ENCODE measurements around the gene KAT7. TPM values are rescaled to one million over a fixed set of nuclear protein-coding genes. Genes with fewer than 3 reads are reported as not detected.

Gene KAT7
- total RNA-seq, 2 donors from 2014 or later, result 75.8 to 98.5 TPM

DNA sequence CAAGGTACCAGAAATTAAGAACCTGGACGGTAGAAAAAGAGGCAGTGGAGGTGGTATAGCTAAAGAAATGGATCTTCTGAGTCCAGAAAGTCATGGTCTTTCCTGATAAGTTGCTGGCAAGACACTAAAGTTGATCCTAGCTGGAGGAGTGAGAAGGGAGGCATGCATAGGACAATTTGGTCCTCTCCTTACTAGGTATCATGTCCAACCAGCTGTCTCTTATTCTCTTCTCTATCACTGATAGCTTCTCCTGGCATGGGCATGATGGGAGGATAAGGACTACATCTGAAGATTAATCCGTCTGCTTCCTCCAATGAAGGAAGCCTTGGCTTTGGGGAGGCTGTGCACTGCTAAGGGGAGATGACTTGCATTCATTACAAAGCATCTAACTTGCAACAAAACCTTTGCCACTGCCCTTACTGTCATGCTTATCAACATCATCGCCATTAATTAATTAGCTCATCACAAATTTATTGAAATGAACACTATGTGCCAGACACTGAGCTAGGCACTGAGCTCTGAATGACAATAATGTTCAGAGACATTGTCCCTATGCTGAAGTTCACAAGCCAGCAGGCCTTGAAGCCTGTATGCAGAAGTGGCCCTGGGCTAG lies 21.5 kb upstream of the KAT7 start:
- Mint-ChIP-seq H3K4me3 (no peak overlapping the region), H3K4me1 (ENCODE audit: low read depth in 2 of 2) (peaks cover 23 to 24% of the 10 kb centered on the region in 2 donors), H3K27ac (no peak overlapping the region), H3K9me3 (no peaks in the 10 kb centered on the region), H3K36me3 (no peaks in the 10 kb centered on the region), H3K27me3 (no peaks in the 10 kb centered on the region)
- ATAC-seq, result no peak
- DNase-seq (ENCODE audit: low spot score), result no peak

DNA sequence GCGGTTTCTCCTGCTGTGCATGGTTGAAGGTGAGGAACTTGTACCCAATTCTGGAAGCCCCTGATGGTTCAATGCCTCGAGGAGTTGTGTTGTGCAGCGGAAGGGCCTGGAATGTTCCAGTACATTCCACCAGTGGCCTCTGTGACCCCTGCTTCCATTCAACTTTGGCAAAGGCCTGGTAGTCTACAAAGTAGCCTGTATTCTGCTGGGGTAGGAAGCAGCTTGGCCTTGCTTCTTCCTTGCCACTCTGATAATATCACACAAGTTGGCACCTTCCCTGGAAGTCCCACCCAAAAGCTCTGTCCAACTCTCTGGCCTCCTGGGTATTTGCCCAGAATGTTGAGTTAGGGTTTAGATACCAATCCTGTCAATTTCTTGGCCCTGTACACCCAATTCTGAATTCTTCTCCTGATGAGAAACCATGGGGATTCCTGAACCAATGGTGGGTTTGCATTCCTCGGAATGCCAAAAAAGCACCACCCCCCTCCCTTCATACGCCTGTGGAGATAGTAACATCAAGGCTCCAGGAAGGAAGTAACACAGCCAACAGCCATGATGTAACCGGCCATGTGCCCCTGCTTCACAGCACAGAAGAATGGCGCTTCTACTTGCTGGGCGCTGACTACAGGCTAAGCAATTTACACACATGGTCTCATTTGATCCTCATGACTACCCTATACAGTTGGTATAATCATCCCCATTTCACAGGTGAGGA lies 12.8 kb upstream of the KAT7 start:
- H3K27me3 Mint-ChIP-seq, result no peaks in the 10 kb centered on the region
- H3K36me3 Mint-ChIP-seq, result no peaks in the 10 kb centered on the region
- H3K27ac Mint-ChIP-seq, result peak overlapping the region in 1 of 2 donors; percentile 54
- DNase-seq (ENCODE audit: low spot score) (no peak), ATAC-seq (no peak)
- H3K4me1 Mint-ChIP-seq (ENCODE audit: low read depth in 2 of 2), result peaks cover 7 to 13% of the 10 kb centered on the region in 2 donors
- H3K9me3 Mint-ChIP-seq, result no peaks in the 10 kb centered on the region
- no peak overlapping the region for H3K4me3 Mint-ChIP-seq

DNA sequence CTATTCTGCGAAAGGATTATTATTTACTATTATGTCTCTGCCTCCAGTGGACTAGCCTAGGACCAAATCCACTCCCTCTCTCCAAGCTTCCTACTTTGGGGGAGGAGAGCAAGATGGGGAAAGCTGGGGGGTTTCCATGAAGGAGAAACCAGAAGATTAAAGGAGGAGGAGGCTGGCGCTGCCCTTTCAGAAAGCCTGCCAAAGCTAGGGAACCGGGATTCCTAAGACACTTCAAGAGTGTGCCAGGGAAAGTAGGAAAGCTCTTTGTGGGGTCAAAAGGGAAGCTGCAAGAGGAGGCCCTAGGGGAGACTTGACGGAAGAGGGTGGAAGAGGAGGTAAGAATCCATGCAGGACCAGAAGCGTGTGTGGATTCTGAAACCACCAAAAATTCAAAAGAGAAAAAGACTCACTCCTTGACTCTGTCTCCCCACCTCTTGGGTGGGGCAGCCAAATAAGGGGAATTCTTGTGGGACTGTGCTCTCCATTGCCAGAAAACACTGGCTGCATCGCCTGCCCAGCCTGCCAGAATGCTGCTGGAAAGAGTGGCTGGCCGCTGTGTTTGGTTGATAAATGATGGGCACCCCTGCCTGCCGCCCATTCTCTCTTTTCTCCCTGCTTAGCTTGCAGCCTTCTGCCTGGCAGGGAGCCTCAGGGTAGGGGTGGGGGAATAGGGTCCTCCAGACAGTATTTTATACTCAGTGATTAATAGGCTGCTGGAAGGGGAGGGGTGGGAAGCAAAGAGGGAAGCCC lies 11.8 kb upstream of the KAT7 start:
- H3K27ac Mint-ChIP-seq, result peak overlapping the region in 1 of 2 donors; percentile 54
- no peaks in the 10 kb centered on the region for H3K36me3 Mint-ChIP-seq
- DNase-seq (ENCODE audit: low spot score), result no peak
- no peaks in the 10 kb centered on the region for H3K27me3 Mint-ChIP-seq
- H3K4me3 Mint-ChIP-seq, result no peak overlapping the region
- peaks cover 13% of the 10 kb centered on the region in 2 donors for H3K4me1 Mint-ChIP-seq (ENCODE audit: low read depth in 2 of 2)
- no peak for ATAC-seq
- no peaks in the 10 kb centered on the region for H3K9me3 Mint-ChIP-seq

DNA sequence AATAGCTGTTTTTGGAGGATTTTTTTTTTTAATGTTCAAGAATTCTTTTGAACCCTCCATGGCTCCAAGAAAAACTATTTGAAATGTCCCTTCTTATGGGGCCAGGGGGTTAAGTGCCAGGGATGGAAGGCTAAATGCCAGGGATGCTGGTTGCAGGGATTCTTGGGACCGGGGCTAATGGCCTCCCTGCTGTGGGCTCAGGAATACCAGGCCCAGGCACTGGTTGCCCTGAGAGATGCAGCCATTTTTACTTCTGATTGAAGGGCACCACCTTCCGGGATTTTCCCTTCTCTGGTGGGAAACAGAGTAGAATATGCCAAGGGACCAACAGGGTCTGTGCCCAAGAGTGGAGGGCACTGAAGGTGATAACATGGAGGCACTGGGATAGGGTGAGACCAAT lies 10.9 kb upstream of the KAT7 start:
- no peak for ATAC-seq
- no peak overlapping the region for H3K27ac Mint-ChIP-seq
- H3K9me3 Mint-ChIP-seq, result no peaks in the 10 kb centered on the region
- peaks cover 13% of the 10 kb centered on the region in 2 donors for H3K4me1 Mint-ChIP-seq (ENCODE audit: low read depth in 2 of 2)
- no peak for DNase-seq (ENCODE audit: low spot score)
- H3K27me3 Mint-ChIP-seq, result no peaks in the 10 kb centered on the region
- no peak overlapping the region for H3K4me3 Mint-ChIP-seq
- H3K36me3 Mint-ChIP-seq, result no peaks in the 10 kb centered on the region

DNA sequence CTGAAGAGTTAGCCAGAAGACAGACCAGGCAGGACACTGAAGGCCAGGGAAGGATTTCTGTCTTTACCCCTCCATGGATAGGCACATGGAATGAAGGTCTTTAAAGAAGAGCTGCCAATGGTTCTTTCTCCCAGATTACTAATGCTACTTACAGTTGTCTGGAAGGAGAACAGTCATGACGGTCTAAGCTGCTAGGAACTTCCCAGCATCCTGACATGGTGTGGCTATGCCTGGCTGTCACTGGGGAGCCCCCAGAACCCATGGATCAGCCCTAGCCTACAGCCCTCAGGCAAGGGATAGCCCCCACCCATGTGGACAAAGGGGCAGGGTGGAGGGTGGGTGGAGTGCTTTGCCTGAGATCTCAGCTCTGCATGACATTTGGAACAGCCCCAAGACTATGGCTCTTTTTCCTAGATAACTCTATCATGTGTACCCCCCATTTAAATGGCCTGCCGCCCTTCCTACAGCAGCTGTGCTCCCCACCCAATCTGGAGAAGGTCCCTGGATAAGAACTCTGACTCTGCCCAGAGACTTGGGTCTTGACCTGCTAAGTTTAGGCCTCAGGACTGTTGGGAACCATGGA lies 9.2 kb upstream of the KAT7 start:
- ATAC-seq, result no peak
- H3K36me3 Mint-ChIP-seq, result no peaks in the 10 kb centered on the region
- peaks cover 13% of the 10 kb centered on the region in 2 donors for H3K4me1 Mint-ChIP-seq (ENCODE audit: low read depth in 2 of 2)
- H3K27ac Mint-ChIP-seq, result peak overlapping the region in 1 of 2 donors; percentile 37
- H3K9me3 Mint-ChIP-seq, result no peaks in the 10 kb centered on the region
- H3K4me3 Mint-ChIP-seq, result no peak overlapping the region
- no peak for DNase-seq (ENCODE audit: low spot score)
- no peaks in the 10 kb centered on the region for H3K27me3 Mint-ChIP-seq

DNA sequence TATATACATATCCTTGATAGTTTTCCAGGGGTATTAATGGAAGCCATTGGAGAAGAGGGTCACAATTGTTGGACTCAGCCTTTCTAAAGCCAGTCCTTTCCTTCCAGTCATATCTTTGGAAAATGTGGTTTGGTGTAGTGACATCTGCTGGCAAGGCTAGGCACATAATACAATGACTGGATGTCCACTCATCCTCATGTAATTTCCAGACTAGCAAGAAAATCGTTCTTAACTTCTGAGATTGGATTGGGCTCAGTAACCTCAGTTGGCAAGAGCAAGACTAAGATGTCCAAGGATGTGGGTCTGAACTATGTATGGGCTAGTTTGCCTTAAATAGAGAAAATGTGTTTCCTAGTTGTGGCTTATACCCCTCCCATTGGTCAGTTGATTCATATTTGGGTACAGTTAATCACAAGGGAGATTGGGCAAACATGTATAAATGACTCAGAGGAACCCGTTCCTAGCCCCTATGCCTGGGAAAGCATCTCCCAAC lies 8.7 kb upstream of the KAT7 start:
- ATAC-seq (peak; percentile 67 to 70), DNase-seq (ENCODE audit: low spot score) (no peak)
- peak overlapping the region in 1 of 2 donors; percentile 37 for H3K27ac Mint-ChIP-seq
- no peak overlapping the region for H3K4me3 Mint-ChIP-seq
- H3K4me1 Mint-ChIP-seq (ENCODE audit: low read depth in 2 of 2), result peaks cover 13% of the 10 kb centered on the region in 2 donors
- no peaks in the 10 kb centered on the region for H3K9me3 Mint-ChIP-seq
- H3K27me3 Mint-ChIP-seq, result no peaks in the 10 kb centered on the region
- H3K36me3 Mint-ChIP-seq, result no peaks in the 10 kb centered on the region

DNA sequence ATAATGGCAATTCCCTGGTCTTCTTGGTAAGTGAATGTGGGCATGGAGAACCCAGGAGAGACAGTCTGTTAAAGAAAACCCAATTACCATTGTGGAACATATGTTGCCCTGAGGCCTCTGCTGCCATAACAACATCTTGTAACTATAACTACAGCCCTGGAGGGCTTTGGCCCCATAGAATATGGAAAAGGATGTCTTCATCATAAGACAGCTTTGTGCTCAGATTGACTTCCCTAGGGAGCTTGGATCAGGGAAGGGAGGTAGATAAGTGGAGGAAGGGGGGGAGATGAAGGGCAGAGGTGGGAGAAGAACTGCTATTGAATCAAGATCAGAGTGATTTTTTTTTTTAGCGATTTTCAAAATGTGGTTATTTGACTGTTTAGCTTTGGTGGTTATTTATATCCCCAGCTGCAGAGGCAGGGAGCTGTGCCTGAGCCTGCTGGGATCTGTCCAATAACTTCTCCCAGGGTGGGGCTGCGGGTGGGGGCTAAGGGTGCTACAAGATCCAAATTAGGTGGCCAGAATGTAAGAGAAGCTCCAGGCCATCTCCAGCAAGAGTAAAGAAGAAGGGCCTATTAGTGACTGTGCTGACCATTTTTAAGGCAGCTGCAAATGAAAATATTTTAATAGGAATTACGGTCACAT lies 5.3 kb upstream of the KAT7 start:
- no peaks in the 10 kb centered on the region for H3K9me3 Mint-ChIP-seq
- H3K27ac Mint-ChIP-seq, result no peak overlapping the region
- no peak overlapping the region for H3K4me3 Mint-ChIP-seq
- H3K4me1 Mint-ChIP-seq (ENCODE audit: low read depth in 2 of 2), result peaks cover 20 to 22% of the 10 kb centered on the region in 2 donors
- H3K36me3 Mint-ChIP-seq, result no peaks in the 10 kb centered on the region
- no peak for DNase-seq (ENCODE audit: low spot score)
- no peak for ATAC-seq
- no peaks in the 10 kb centered on the region for H3K27me3 Mint-ChIP-seq

DNA sequence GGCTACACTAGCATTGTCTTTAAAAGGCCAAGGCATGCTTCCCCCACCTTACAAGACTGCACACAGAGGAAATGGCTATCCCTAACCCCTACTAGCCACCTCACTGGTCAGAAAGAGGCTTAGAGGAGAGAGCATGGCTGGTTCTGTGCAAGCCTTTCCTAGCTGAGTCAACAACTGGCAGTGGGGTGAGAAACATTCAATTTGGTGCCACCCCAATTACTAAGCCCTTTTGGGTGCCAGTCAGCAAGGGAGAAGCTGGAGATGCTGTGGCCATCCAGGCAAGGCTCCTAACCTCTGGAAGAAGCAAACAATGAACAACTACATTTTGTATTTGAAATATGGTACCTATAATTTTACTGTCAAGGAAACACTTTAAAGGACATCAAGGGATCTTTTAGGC lies 4.7 kb upstream of the KAT7 start:
- no peaks in the 10 kb centered on the region for H3K27me3 Mint-ChIP-seq
- H3K36me3 Mint-ChIP-seq, result no peaks in the 10 kb centered on the region
- DNase-seq (ENCODE audit: low spot score), result no peak
- peaks cover 21 to 25% of the 10 kb centered on the region in 2 donors for H3K4me1 Mint-ChIP-seq (ENCODE audit: low read depth in 2 of 2)
- no peaks in the 10 kb centered on the region for H3K9me3 Mint-ChIP-seq
- H3K27ac Mint-ChIP-seq, result no peak overlapping the region
- no peak overlapping the region for H3K4me3 Mint-ChIP-seq
- no peak for ATAC-seq

DNA sequence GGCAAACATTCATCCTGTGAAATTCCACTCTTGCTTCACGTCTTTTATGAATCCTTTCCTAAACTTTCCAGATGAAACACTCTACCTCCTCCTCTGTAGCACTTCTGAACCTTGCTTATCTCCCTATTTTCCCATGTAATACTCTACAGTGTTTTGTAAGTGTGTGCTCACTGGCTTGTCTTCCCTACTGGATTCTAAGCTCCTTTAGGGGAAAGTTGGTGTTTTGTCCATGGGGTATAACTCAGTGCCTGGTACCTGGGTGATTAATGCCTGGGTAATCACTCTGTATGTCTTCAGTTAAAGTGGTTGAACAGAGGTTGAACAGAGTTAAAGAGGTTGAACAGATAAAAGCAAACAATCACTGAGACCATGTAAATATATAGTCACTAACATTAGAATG lies 3.8 kb upstream of the KAT7 start:
- no peak overlapping the region for H3K27ac Mint-ChIP-seq

DNA sequence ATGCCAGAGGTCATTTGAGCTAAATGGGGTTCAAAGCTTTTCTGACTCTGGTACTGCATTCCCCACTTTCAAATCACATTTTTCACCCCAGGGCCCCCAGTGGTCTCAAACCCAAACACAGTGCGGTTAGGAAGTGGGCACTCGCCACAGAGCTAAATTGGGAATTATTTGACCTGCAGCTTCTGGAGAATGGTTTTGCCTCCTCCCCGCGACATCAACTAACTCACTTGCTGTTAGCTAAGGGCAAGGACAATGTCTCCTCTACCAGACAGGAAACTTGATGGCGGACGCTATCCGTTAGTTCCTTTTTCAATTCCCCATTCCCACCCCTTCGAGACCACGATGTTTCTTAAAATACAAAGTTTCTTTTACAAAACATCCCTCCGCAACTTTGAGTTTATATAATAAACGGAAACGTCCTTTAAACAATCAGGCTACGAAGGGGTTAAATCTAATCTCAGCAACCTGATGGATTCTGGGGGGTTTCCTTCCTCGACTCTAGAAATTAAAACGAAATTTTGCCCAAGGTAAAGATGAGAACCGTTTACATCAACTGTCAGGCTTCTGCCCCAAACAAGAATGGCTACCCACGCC lies 500 bp upstream of the KAT7 start:
- Mint-ChIP-seq H3K36me3 (peaks cover 20% of the 10 kb centered on the region), H3K4me3 (peak overlapping the region; percentile 91), H3K27ac (peak overlapping the region; percentile 92 to 95), H3K27me3 (no peaks in the 10 kb centered on the region), H3K9me3 (no peaks in the 10 kb centered on the region), H3K4me1 (ENCODE audit: low read depth in 2 of 2) (peaks cover 35 to 51% of the 10 kb centered on the region in 2 donors)
- ATAC-seq, result no peak
- DNase-seq (ENCODE audit: low spot score), result no peak

More for the DNA sequence above, 3.8 kb upstream of the KAT7 start:
- Mint-ChIP-seq H3K27me3 (no peaks in the 10 kb centered on the region), H3K4me1 (ENCODE audit: low read depth in 2 of 2) (peaks cover 24 to 30% of the 10 kb centered on the region in 2 donors), H3K9me3 (no peaks in the 10 kb centered on the region), H3K4me3 (no peak overlapping the region), H3K36me3 (peaks cover 3% of the 10 kb centered on the region)
- ATAC-seq, result no peak
- DNase-seq (ENCODE audit: low spot score), result no peak

DNA sequence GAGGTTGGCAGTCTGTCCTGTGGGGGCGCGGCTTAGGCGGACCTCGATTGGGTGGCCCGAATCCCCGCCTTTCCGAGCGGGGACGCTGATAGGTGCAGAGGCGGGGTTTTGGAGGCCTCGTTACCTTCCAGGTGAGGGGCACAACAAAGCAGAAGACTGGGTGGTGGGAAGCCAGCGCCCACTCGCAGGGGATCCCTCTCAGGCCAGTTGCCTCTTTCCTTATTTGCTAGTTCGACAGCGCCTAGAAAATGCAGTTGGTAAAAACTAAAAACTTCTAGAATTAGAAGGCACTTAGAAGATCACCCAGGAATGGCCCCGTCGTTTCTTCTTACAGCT lies 730 bp downstream of the KAT7 start:
- peak overlapping the region; percentile 92 to 95 for H3K27ac Mint-ChIP-seq
- DNase-seq (ENCODE audit: low spot score) (no peak), ATAC-seq (no peak)
- peaks cover 20% of the 10 kb centered on the region for H3K36me3 Mint-ChIP-seq
- H3K9me3 Mint-ChIP-seq, result no peaks in the 10 kb centered on the region
- peaks cover 41 to 56% of the 10 kb centered on the region in 2 donors for H3K4me1 Mint-ChIP-seq (ENCODE audit: low read depth in 2 of 2)
- H3K4me3 Mint-ChIP-seq, result peak overlapping the region; percentile 91
- H3K27me3 Mint-ChIP-seq, result no peaks in the 10 kb centered on the region

DNA sequence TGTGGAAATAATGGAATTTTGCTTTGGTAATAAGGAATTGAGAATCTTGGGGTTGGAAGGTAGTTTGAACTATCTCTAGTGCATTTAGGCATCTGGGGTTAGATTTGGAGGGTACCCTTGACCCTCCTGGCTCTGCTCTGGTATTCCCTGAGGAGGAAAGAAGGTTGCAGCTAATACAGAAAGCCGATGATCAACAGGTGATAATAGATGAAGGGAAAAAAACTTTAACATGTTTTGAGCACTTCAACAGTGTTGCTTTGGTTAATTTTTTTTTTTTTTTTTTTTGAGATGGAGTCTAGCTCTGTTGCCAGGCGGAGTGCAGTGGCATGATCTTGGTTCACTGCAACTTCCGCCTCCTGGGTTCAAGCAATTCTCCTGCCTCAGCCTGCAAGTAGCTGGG lies 4.8 kb downstream of the KAT7 start:
- Mint-ChIP-seq H3K36me3 (peaks cover 31% of the 10 kb centered on the region), H3K4me3 (no peak overlapping the region), H3K27ac (peak overlapping the region in 1 of 2 donors; percentile 43), H3K4me1 (ENCODE audit: low read depth in 2 of 2) (peaks cover 46 to 73% of the 10 kb centered on the region in 2 donors), H3K9me3 (no peaks in the 10 kb centered on the region), H3K27me3 (no peaks in the 10 kb centered on the region)
- ATAC-seq (no peak), DNase-seq (ENCODE audit: low spot score) (no peak)

DNA sequence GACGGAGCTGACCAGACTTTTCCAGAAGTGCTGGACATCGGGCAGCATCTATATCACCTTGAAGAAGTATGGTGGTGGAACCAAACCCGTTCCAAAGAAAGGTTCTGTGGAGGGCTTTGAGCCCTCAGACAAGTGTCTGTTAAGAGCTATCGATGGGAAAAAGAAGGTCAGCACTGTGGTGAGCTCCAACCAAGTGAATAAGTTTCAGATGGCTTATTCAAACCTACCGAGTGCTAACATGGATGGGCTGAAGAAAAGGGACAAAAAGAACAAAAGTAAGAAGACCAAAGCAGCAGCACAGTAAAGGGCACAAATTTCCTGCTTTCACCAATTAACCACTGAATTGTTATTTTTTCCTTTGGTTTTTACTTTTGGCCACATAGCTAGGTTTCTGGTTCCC lies 6.9 kb downstream of the KAT7 start:
- peaks cover 29% of the 10 kb centered on the region for H3K36me3 Mint-ChIP-seq
- DNase-seq (ENCODE audit: low spot score), result no peak
- peak in 1 of 2 donors; percentile 43 for ATAC-seq
- H3K27ac Mint-ChIP-seq, result peak overlapping the region; percentile 75 to 82
- peak overlapping the region; percentile 65 for H3K4me3 Mint-ChIP-seq
- H3K9me3 Mint-ChIP-seq, result no peaks in the 10 kb centered on the region
- peaks cover 41 to 66% of the 10 kb centered on the region in 2 donors for H3K4me1 Mint-ChIP-seq (ENCODE audit: low read depth in 2 of 2)
- H3K27me3 Mint-ChIP-seq, result no peaks in the 10 kb centered on the region
